HepG2 (cell line): ENCODE measurements around the gene GGA1. TPM values are rescaled to one million over a fixed set of nuclear protein-coding genes. Genes with fewer than 3 reads are reported as not detected.
A peak's percentile ranks its signal among the peaks of the same experiment; 100 is the strongest.

Experiments used
- ATAC-seq: fragments of 200-7000 bp; cut with Tn5 transposase; 3 replicates; pipeline ENCODE4 v1.9.1; 2020; ENCODE audit warnings: mild to moderate bottlenecking, moderate library complexity
- BruUV-seq: library from RNA; stranded (reverse); fragments of 400-500 nt; replicated peaks from 2 replicates; lab custom pipeline; 2021; lab: Mats Ljungman, UMichigan
- CTCF ChIA-PET: fragments of 300-600 bp; formaldehyde crosslinking; extraction: SDS; loops from one replicate; lab custom pipeline; 2021; ENCODE audit warnings: low total read pairs, inconsistent platforms, low intra/inter-chr PET ratio; lab: Yijun Ruan, JAX
- POLR2A ChIA-PET: fragments of 350-600 bp; sonication (Branson Sonifier 250); formaldehyde crosslinking; loops from one replicate; lab custom pipeline; 2020; ENCODE audit warnings: antibody characterized with exemption, inconsistent platforms; lab: Yijun Ruan, JAX
- DNase-seq: peaks from one replicate; pipeline ENCODE4 v3.0.0-alpha.2; 2015; ENCODE audit warnings: low spot score
- FAIRE-seq: peaks from 3 replicates; lab custom pipeline; 2011; peaks lifted over from hg19 to GRCh38; lab: Jason Lieb, UNC
- H2AFZ ChIP-seq: one replicate; pipeline ENCODE4 v1.6.1; 2011; ENCODE audit warnings: low read length, inconsistent platforms
- H3K27ac ChIP-seq: fragments of 300-600 bp; 3 replicates; pipeline ENCODE4 v1.8.0; 2011; ENCODE audit warnings: mixed run types, mild to moderate bottlenecking, mixed read lengths, low read length, inconsistent platforms; ENCODE audit not compliant: insufficient read depth; ENCODE audit errors: extremely low read length
- H3K27me3 ChIP-seq, 2 experiments: fragments of 200-600 bp in 1 of 2; 2 replicates in 1 of 2; 3 replicates in 1 of 2; pipeline versions ENCODE4 v1.6.0 to v1.8.0; 2011; ENCODE audit warnings: low read length in 2 of 2, mild to moderate bottlenecking in 2 of 2, moderate library complexity in 2 of 2, inconsistent platforms in 1 of 2; ENCODE audit not compliant: insufficient read depth in 2 of 2, control insufficient read depth in 1 of 2
- H3K36me3 ChIP-seq, 2 experiments: fragments of 200-600 bp in 1 of 2; replicated peaks in 1 of 2; 2 replicates in 1 of 2; 3 replicates in 1 of 2; pipeline versions ENCODE4 v1.5.1 to v1.8.0; 2011; ENCODE audit warnings: low read length in 2 of 2, inconsistent platforms in 1 of 2; ENCODE audit not compliant: insufficient read depth in 2 of 2, control insufficient read depth in 1 of 2
- H3K4me1 ChIP-seq: 2 replicates; pipeline ENCODE4 v1.5.1; 2012; ENCODE audit warnings: low read length, inconsistent platforms; ENCODE audit not compliant: insufficient read depth
- H3K4me2 ChIP-seq: 2 replicates; pipeline ENCODE4 v1.6.0; 2011; ENCODE audit warnings: low read depth, low read length, inconsistent platforms
- H3K4me3 ChIP-seq, 3 experiments: fragments of 200-600 bp in 1 of 3; sonication (generic), shearing (Covaris generic) in 1 of 3; replicated peaks in 1 of 3; 2 replicates each; pipeline ENCODE4 v1.5.1; 2011 to 2016; ENCODE audit warnings: low read length in 3 of 3, inconsistent platforms in 2 of 3, low read depth in 2 of 3, mild to moderate bottlenecking in 2 of 3, control low read depth in 1 of 3, mixed read lengths in 1 of 3; ENCODE audit not compliant: insufficient read depth in 1 of 3
- H3K79me2 ChIP-seq: one replicate; pipeline ENCODE4 v1.6.1; 2011; ENCODE audit warnings: low read length, inconsistent platforms; ENCODE audit not compliant: insufficient read depth
- H3K9ac ChIP-seq: 2 replicates; pipeline ENCODE4 v1.6.0; 2011; ENCODE audit warnings: mild to moderate bottlenecking, low read depth, low read length, inconsistent platforms; ENCODE audit not compliant: insufficient read depth
- H3K9me3 ChIP-seq: 2 replicates; pipeline ENCODE4 v1.5.1; 2012; ENCODE audit warnings: mild to moderate bottlenecking, low read length
- H4K20me1 ChIP-seq: 2 replicates; pipeline ENCODE4 v1.6.0; 2011; ENCODE audit warnings: inconsistent platforms, mild to moderate bottlenecking, low read length, moderate library complexity; ENCODE audit not compliant: insufficient read depth
- AKNA ChIP-seq: sonication (generic); formaldehyde crosslinking; IDR thresholded peaks from 2 replicates; pipeline ENCODE4 v1.4.0; 2020; ENCODE audit warnings: missing genetic modification reagents, borderline replicate concordance
- DDIT3 ChIP-seq: sonication (generic); formaldehyde crosslinking; IDR thresholded peaks from 2 replicates; pipeline ENCODE4 v1.4.0; 2020; ENCODE audit warnings: mild to moderate bottlenecking, missing genetic modification reagents
- E2F1 ChIP-seq: sonication (generic); formaldehyde crosslinking; IDR thresholded peaks from 2 replicates; pipeline ENCODE4 v1.5.0; 2020; ENCODE audit warnings: missing genetic modification reagents
- ELK4 ChIP-seq: sonication (generic); formaldehyde crosslinking; IDR thresholded peaks from 2 replicates; pipeline ENCODE4 v1.9.0; 2021; ENCODE audit warnings: missing genetic modification reagents, borderline replicate concordance
- FOXA3 ChIP-seq: IDR thresholded peaks from 2 replicates; pipeline ENCODE4 v1.6.1; 2016; ENCODE audit warnings: missing genetic modification reagents, missing compliant biosample characterization
- GATAD2A ChIP-seq: IDR thresholded peaks from 2 replicates; pipeline ENCODE4 v1.6.1; 2016
- MAFK ChIP-seq, 2 experiments: IDR thresholded peaks in 1 of 2; conservative IDR thresholded peaks in 1 of 2; 2 replicates each; pipeline ENCODE4 v1.6.1; 2011; ENCODE audit warnings: improper control_type of control experiment in 2 of 2, low read length in 2 of 2
- MZF1 ChIP-seq: sonication (generic); formaldehyde crosslinking; IDR thresholded peaks from 2 replicates; pipeline ENCODE4 v1.8.1; 2023; ENCODE audit warnings: mild to moderate bottlenecking, missing genetic modification reagents, borderline replicate concordance
- NFE2L2 ChIP-seq: fragments of 150-350 bp; IDR thresholded peaks from 2 replicates; pipeline ENCODE4 v1.6.1; 2014; ENCODE audit warnings: low read length
- STAT6 ChIP-seq: sonication (generic); formaldehyde crosslinking; IDR thresholded peaks from 2 replicates; pipeline ENCODE4 v1.4.0; 2020; ENCODE audit warnings: missing genetic modification reagents, mild to moderate bottlenecking, borderline replicate concordance
- ZNF672 ChIP-seq: sonication (generic); formaldehyde crosslinking; IDR thresholded peaks from 2 replicates; pipeline ENCODE4 v1.8.1; 2022; ENCODE audit warnings: missing genetic modification reagents
- WGBS: methylation state at CpG from one replicate; pipeline ENCODE4 v1.1.6; 2017; ENCODE audit warnings: low lambda C conversion rate; 5-methylcytosine and 5-hydroxymethylcytosine counted together
- in situ Hi-C: cut with HindIII; loops from 2 replicates; pipeline ENCODE4 v1.10.0; 2017; ENCODE audit warnings: low pct_unique_long_range_greater_than_20kb; ENCODE audit not compliant: extremely low pct_ligation_motif_present
- intact Hi-C: fragments of 100-400 bp; cut with micrococcal nuclease; formaldehyde crosslinking; loops from one replicate; pipeline ENCODE4 v1.10.0; 2022; ENCODE audit not compliant: unreplicated experiment
- polyA plus RNA-seq, 8 experiments: library from polyadenylated mRNA; depleted of rRNA in 3 of 8; stranded (reverse) in 7 of 8; unstranded in 1 of 8; fragments of >200 nt; fragmentation: Illumina TruSeq in 4 of 8; extraction: Trizol in 4 of 8; gene quantifications; 2 replicates each; pipeline versions ENCODE4 v1.2.1 to v1.2.3, GENCODE V29; 2011 to 2016; ENCODE audit warnings: low read depth in 4 of 8, missing spikeins in 1 of 8, mixed read lengths in 1 of 8; ENCODE audit not compliant: insufficient read depth in 1 of 8
- total RNA-seq, 5 experiments: library from RNA; depleted of rRNA; stranded (reverse); fragments of >200 nt; fragmentation: Illumina TruSeq; extraction: Trizol; gene quantifications; 2 replicates each; pipeline ENCODE4 v1.2.3, GENCODE V29; 2016; ENCODE audit warnings: low read depth in 1 of 5

The GGA1 gene
- total and polyA plus RNA-seq, 2 of the 13 experiments (the other 11 are each of a cell fraction or from before 2014, with no cell fraction given) = 29.1 to 87.2 TPM

- ATAC-seq (peak; percentile 45), DNase-seq (peak; percentile 85), FAIRE-seq (peak; percentile 49)
- BruUV-seq = TSS peak; percentile 74
- Histone ChIP-seq H3K4me2 (peak overlapping the region; percentile 96), H2AFZ (no peak overlapping the region), H3K79me2 (peaks cover 55% of the 10 kb centered on the region), H3K4me3 (peak overlapping the region; percentile 91 to 98 (median 98)), H3K4me1 (peaks cover 81% of the 10 kb centered on the region), H3K9ac (peak overlapping the region; percentile 99), H3K27me3 (no peaks in the 10 kb centered on the region; a peak in 2 of 5 replicates), H3K27ac (peak overlapping the region; percentile 91), H3K9me3 (no peaks in the 10 kb centered on the region), H3K36me3 (peaks cover 3 to 17% of the 10 kb centered on the region in 2 experiments; a peak in 4 of 5 replicates), H4K20me1 (peaks cover 23% of the 10 kb centered on the region)
- in situ Hi-C loops = no loop called here
- ChIA-PET CTCF (interaction anchor here (1.2 to 4.1 kb wide), 4 partner anchors 11 to 22 kb away, joined by 3 to 39 read pairs (median 8); no protein-coding TSS in a partner anchor), POLR2A (interaction anchor here (0.7 to 17.5 kb wide), 15 partner anchors 9 to 529 kb away, joined by 3 to 976 read pairs (median 4); partner anchors contain the start of genes GGA1, LGALS2, MFNG and PDXP)
- intact Hi-C loops = no loop called here
- WGBS = 0% methylated on average over 21 of the region's 56 CpGs
- TF ChIP-seq ZNF672 (CRISPR knock-in tag) = 0 out of 2 replicates have a peak, but pooled peaks have one; percentile 11
- no peak for TF ChIP-seq MZF1 (CRISPR knock-in tag)
- no peak for TF ChIP-seq NFE2L2
- TF ChIP-seq MAFK (conservative IDR thresholded peaks at IDR 0.05 in 1 of 2, IDR thresholded peaks at IDR 0.05 in 1 of 2; ENCODE audit: low read length in 2 of 2) = no peak
- TF ChIP-seq DDIT3 (CRISPR knock-in tag) = no peak
- TF ChIP-seq FOXA3 = peak; percentile 72
- TF ChIP-seq ELK4 (CRISPR knock-in tag) = no peak
- TF ChIP-seq STAT6 (CRISPR knock-in tag) = no peak
- TF ChIP-seq GATAD2A (CRISPR knock-in tag) = peak; percentile 94
- TF ChIP-seq AKNA = peak; percentile 59; the same call in 1 of the 2 replicates
- peak; percentile 77 for TF ChIP-seq E2F1 (CRISPR knock-in tag)
Observed at GRCh38 chr22:37561212-37562048, 47.2 kb upstream of the GGA1 start.
